ENCODE results near the gene SP140.
A peak's percentile ranks its signal among the peaks of the same experiment; 100 is the strongest.
"Not testable (repeated sequence)": the region's sequence is repeated elsewhere in the genome, so short reads cannot be mapped to it uniquely, and the experiment has no call there.

Gene SP140

DNA sequence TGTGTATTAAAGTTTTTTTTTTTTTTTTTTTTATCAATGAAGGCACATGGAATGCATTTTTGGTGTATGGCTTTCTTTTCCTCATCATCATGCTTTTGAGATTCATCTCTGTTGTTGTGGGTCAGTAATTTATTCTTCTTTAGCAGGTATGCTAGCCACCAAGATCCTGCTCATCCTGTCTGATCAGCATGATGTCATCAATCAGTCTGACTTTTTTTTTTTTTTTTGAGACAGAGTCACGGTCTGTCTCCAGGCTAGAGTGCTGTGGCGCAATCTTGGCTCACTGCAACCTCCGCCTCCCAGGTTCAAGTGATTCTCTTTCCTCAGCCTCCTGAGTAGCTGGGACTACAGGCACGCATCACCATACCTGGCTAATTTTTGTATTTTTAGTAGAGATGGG is 2.7 kb upstream of the SP140 start:
- FAIRE-seq; DNase-seq (ENCODE audit: insufficient read length, low spot score): not testable (repeated sequence)

DNA sequence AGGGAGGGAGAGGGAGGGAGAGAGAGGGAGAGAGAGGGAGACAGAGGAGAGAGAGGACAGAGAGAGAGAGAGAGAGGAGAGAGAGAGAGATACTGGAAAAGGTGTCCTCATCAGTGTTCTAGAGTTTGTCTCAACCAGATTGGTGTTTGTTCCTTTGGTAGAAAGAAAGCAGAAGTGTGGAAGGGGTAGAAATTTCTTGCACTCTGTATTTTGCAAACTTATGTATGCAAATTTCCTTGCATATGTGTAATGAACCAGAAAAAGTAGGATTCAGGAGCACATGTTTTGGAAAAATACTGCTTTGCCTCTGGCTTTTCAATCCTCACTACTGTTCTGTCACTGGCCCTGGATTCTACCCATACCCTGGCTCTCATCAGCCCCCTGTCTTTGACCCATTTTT is 1.1 kb upstream of the SP140 start:
- FAIRE-seq (no peak), DNase-seq (ENCODE audit: insufficient read length, low spot score) (no peak)

DNA sequence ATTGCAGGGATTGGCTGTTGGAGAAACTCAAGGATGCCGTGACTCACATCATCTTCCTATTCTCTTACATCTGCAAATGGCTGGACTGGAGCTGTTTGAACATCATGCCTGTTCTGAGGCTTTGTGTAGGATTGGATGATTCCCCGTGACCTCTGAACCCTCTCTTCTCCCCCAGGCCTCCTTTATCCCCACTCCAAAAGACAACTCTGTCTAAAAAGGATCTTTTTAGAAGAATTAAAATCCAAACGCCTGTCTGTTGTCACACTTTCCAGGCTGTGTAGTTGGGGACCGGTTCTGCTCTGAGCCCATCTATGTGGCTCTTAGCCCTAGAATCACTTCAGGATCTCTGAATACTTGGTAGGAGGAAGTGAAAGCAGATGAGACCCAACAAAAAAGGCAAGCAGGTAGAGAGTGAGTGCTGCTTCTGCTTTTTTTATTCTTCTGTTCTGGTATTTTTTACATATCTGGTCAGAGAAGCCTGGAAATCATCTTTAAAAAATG is 565 bp downstream of the SP140 start:
- DNase-seq (ENCODE audit: insufficient read length, low spot score) (no peak), FAIRE-seq (no peak)

GRCh38 chr2:230227216-230227615 is 1.7 kb downstream of the SP140 start:
- DNase-seq (ENCODE audit: insufficient read length, low spot score) (no peak), FAIRE-seq (no peak)

GRCh38 chr2:230230087-230230486 is 4.6 kb downstream of the SP140 start:
- DNase-seq (ENCODE audit: insufficient read length, low spot score) (peak; percentile 10), FAIRE-seq (no peak)

GRCh38 chr2:230230496-230231200 is 5.1 kb downstream of the SP140 start:
- FAIRE-seq (no peak), DNase-seq (ENCODE audit: insufficient read length, low spot score) (no peak)

DNA sequence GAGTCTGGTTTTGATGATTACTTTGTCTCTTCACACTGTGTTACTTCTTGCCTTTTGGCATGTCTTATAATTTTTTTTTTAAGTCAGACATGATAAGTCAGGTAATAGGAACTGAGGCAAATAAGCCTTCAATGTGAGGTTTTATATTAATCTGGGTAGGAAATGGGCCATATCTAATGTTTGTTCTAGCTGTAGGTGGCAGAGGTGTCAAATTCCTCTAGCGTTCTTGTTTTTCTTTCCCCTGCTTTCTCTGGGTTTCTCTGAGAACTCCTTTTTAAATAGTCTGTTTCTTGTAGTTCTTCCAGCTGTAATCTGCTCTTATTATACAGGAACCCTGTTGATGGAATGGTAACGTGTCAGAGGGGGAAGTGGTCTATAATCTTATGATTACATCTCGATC is 5.7 kb downstream of the SP140 start:
- FAIRE-seq (no peak), DNase-seq (ENCODE audit: insufficient read length, low spot score) (no peak)

- FAIRE-seq, result no peak
- DNase-seq (ENCODE audit: insufficient read length, low spot score), result no peak
Observed at GRCh38 chr2:230234122-230234722, 8.7 kb downstream of the SP140 start.

DNA sequence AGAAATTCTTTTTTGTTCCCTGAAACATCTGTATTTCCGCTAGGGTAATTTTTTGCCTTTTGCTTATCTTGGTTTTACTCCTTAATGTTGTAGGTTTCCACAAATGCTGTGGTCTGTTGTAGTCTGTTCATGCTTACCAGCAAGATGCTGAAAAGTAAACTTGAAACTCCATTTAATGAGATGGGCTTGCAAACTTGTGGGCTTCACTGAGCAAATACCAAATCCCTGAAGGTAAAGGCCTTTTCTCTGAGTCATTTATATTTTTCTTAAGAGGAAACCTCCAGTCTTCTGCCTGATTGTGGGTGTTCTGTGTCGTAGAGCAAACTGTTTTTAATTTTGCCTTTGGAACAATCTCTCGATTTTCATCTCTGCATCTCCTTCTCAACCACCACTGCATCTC is 9.3 kb downstream of the SP140 start:
- FAIRE-seq (no peak), DNase-seq (ENCODE audit: insufficient read length, low spot score) (no peak)

DNA sequence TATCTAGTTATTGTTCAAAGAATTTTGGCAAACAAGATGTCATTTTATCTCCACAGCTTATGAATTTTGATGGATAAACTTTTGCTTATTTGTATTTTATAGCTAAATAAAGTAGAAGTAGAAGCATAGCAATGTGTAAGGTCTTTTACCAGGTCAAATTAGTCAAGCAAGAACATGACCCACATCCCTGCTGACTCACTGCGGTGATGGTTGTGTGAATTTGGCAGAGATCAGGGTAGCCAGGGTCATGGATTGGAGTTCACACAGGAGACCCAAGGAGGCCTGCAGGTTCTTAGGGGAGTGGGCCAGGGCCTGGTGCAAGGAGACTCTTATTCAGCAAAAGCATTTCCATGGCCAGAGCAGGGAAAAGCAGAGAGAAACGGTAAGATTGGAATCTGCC is 18.7 kb downstream of the SP140 start:
- DNase-seq (ENCODE audit: insufficient read length, low spot score) (no peak), FAIRE-seq (no peak)

- FAIRE-seq, result no peak
- no peak for DNase-seq (ENCODE audit: insufficient read length, low spot score)
Observed at GRCh38 chr2:230246206-230246605, 20.7 kb downstream of the SP140 start.

DNA sequence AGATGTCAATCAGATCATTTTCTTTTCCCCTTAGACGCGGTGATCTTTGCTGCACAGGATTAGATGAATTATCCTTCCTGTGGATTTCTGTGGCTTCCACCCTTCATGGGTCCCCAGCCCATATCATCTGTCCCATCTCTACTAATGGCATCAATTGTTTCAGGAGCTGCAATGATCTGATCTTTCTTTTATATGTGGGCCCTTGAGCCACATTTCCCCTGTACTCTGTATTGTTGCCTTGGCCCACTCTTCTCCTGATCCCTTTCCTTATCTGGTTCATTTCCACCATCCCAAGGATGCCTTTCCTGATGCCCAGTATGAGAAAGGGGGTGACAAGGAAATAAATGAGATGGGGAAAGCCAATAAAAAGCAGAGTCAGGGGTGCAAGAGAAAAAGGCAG is 24.7 kb downstream of the SP140 start:
- no peak for FAIRE-seq
- DNase-seq (ENCODE audit: insufficient read length, low spot score), result no peak

DNA sequence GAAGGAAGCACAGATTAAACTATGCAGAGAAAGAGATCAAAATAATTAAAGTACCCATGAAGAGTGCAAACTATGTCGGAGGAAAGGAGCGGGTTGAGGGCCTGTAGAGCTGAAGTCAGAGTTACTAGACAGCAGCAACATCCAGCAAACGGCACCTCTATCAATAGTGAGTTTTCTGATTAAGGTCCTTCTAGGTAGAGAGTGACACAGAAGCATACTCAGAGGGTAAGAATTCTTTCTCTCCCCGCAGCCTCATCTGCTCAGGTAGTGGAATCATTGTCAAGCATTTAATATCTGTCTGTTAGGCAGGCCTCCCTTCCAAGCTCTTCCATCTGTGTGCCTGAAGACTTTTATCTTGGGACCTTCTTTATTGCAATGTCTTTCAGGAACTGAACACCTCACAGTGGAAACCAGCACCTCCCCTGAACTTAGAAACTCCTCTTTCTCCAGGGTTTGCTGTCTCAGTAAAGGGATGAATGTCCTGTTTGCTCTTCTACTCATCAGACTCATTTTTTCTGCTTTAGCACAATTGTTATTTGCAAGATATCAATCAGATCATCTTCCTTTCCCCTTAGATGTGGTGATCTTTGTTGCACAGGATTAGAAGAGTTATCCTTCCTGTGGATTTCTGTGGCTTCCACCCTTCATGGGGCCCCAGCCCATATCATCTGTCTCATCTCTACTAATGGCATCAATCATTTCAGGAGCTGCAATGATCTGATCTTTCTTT is 28.8 kb downstream of the SP140 start:
- DNase-seq (ENCODE audit: insufficient read length, low spot score) (no peak), FAIRE-seq (no peak)

GRCh38 chr2:230256733-230257332 is 31.3 kb downstream of the SP140 start:
- DNase-seq (ENCODE audit: insufficient read length, low spot score) (no peak), FAIRE-seq (no peak)

- DNase-seq (ENCODE audit: insufficient read length, low spot score) (no peak), FAIRE-seq (no peak)
Observed at GRCh38 chr2:230258483-230258882, 32.9 kb downstream of the SP140 start.

GRCh38 chr2:230262246-230262645 is 36.7 kb downstream of the SP140 start:
- FAIRE-seq, result no peak
- DNase-seq (ENCODE audit: insufficient read length, low spot score), result no peak

- DNase-seq (ENCODE audit: insufficient read length, low spot score); FAIRE-seq: not testable (repeated sequence)
Observed at GRCh38 chr2:230264945-230265344, 39.4 kb downstream of the SP140 start.

- DNase-seq (ENCODE audit: insufficient read length, low spot score), result no peak
- no peak for FAIRE-seq
Observed at GRCh38 chr2:230266638-230267037, 41.1 kb downstream of the SP140 start.

- DNase-seq (ENCODE audit: insufficient read length, low spot score) (no peak), FAIRE-seq (no peak)
Observed at GRCh38 chr2:230267059-230267458, 41.5 kb downstream of the SP140 start.

GRCh38 chr2:230267556-230267955 is 42.0 kb downstream of the SP140 start:
- FAIRE-seq (no peak), DNase-seq (ENCODE audit: insufficient read length, low spot score) (no peak)

DNA sequence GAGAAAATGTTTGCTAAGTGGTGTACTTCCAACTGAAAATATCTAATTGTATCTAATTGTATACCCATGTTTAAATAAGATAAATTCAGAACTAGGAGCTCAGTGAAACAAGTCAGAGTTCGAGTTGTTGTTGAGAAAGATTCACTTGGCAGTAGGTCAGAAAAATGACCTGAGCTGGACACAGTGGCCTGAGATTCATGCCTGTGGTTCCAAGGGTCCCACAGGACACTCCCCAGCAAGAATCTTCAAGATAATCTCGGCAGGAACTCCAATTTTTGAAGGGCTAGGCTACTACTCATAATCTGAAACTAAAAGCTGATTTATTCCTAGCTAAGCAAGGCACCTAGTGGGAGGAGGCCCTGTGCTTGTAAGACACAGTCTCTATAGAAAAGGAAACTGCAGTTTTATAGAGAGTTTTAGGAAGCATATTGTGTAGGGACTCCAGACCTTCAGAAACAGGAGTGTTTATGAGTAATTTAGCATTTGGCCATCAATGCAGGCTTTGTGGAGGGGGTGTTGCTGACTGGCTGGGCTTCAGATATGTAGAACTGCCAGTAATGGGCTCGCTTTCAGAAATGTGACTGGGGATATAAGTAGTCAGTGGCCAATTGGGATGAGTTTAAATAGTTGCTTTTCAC is 43.2 kb downstream of the SP140 start:
- no peak for FAIRE-seq

More for the DNA sequence above, 43.2 kb downstream of the SP140 start:
- no peak for DNase-seq (ENCODE audit: insufficient read length, low spot score)

Data from HTR-8/SVneo (cell line).